Measurements from ENCODE around the gene CD300LB. TPM values are rescaled to one million over a fixed set of nuclear protein-coding genes. Genes with fewer than 3 reads are reported as not detected.

The CD300LB gene
- polyA plus RNA-seq, 1 donor (not counting 4 experiments of a cell fraction or from before 2014, with no cell fraction given) = not detected

DNA sequence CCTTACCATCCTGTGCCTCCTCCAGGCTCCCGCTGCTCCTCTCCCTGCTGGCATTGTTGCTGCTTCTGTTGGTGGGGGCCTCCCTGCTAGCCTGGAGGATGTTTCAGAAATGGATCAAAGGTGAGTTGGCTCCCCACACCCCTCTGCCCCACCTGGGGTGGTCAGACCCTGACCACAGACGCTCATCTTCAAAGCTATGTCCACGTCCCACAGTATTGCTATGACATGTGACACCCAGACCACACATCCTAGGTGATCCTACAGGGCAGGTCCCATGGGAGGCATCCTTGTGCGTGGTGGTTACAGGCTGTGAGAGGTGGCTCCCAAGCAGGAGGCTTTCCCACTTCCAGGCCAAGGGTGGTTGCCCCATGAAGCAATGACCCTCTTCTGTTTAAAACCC lies 53.9 kb downstream of the CD300LB start:
- H3K9ac ChIP-seq (ENCODE audit: control insufficient read depth, extremely low read depth, insufficient read depth, low read length) = no peak overlapping the region
- H3K9me3 ChIP-seq (ENCODE audit: control insufficient read depth, low read depth, low read length) = no peaks in the 10 kb centered on the region
- TF ChIP-seq EZH2 (IDR thresholded peaks at IDR 0.05; ENCODE audit: low read length) = no peak
- TF ChIP-seq, protein P1, sequence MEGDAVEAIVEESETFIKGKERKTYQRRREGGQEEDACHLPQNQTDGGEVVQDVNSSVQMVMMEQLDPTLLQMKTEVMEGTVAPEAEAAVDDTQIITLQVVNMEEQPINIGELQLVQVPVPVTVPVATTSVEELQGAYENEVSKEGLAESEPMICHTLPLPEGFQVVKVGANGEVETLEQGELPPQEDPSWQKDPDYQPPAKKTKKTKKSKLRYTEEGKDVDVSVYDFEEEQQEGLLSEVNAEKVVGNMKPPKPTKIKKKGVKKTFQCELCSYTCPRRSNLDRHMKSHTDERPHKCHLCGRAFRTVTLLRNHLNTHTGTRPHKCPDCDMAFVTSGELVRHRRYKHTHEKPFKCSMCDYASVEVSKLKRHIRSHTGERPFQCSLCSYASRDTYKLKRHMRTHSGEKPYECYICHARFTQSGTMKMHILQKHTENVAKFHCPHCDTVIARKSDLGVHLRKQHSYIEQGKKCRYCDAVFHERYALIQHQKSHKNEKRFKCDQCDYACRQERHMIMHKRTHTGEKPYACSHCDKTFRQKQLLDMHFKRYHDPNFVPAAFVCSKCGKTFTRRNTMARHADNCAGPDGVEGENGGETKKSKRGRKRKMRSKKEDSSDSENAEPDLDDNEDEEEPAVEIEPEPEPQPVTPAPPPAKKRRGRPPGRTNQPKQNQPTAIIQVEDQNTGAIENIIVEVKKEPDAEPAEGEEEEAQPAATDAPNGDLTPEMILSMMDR (optimal IDR thresholded peaks at IDR 0.05 in 1 of 3, IDR thresholded peaks at IDR 0.05 in 1 of 3, conservative IDR thresholded peaks at IDR 0.05 in 1 of 3; ENCODE audit: extremely low read depth in 1 of 3, insufficient read depth in 2 of 3, low read length in 3 of 3) = no peak
- dilution Hi-C loops (cut with MboI; ENCODE audit: extremely low pct_ligation_motif_present, low sequenced_read_pairs) = no loop called here
- H3K4me1 ChIP-seq (ENCODE audit: control insufficient read depth, extremely low read depth, insufficient read depth, low read length) = no peaks in the 10 kb centered on the region
- no peaks in the 10 kb centered on the region for H3K9me1 ChIP-seq (ENCODE audit: control insufficient read depth, extremely low read depth, insufficient read depth, low read length)
- H2AFZ ChIP-seq (ENCODE audit: control insufficient read depth, low read length) = no peak overlapping the region
- no peak overlapping the region for H3K4me3 ChIP-seq (ENCODE audit: control insufficient read depth in 2 of 3, extremely low read depth in 1 of 3, insufficient read depth in 2 of 3, low read depth in 1 of 3, low read length in 3 of 3)
- FAIRE-seq = no peak
- H3K36me3 ChIP-seq (ENCODE audit: control insufficient read depth in 2 of 2, extremely low read depth in 1 of 2, insufficient read depth in 2 of 2, low read length in 2 of 2) = no peaks in the 10 kb centered on the region
- H3K79me2 ChIP-seq (ENCODE audit: control insufficient read depth, insufficient read depth, low read length) = no peaks in the 10 kb centered on the region
- no peak for DNase-seq (ENCODE audit: low read depth, low spot score)
- H3K4me2 ChIP-seq (ENCODE audit: control insufficient read depth, extremely low read depth, insufficient read depth, low read depth, low read length) = no peak overlapping the region
- H3K27ac ChIP-seq (ENCODE audit: control insufficient read depth, insufficient read depth, low read length) = no peak overlapping the region
- no peaks in the 10 kb centered on the region for H4K20me1 ChIP-seq (ENCODE audit: control insufficient read depth, extremely low read depth, insufficient read depth, low read length)
- H3K27me3 ChIP-seq (ENCODE audit: control insufficient read depth, extremely low read depth, insufficient read depth, low read length) = peaks cover 17% of the 10 kb centered on the region

GRCh38 chr17:74475189-74475588 lies 56.1 kb downstream of the CD300LB start:
- Histone ChIP-seq H3K79me2 (ENCODE audit: control insufficient read depth, insufficient read depth, low read length) (no peaks in the 10 kb centered on the region), H3K9me3 (ENCODE audit: control insufficient read depth, low read depth, low read length) (no peaks in the 10 kb centered on the region), H3K27me3 (ENCODE audit: control insufficient read depth, extremely low read depth, insufficient read depth, low read length) (peaks cover 11% of the 10 kb centered on the region), H3K4me3 (ENCODE audit: control insufficient read depth in 2 of 3, extremely low read depth in 1 of 3, insufficient read depth in 2 of 3, low read depth in 1 of 3, low read length in 3 of 3) (no peak overlapping the region), H3K4me2 (ENCODE audit: control insufficient read depth, extremely low read depth, insufficient read depth, low read depth, low read length) (no peak overlapping the region), H3K4me1 (ENCODE audit: control insufficient read depth, extremely low read depth, insufficient read depth, low read length) (no peaks in the 10 kb centered on the region), H3K27ac (ENCODE audit: control insufficient read depth, insufficient read depth, low read length) (no peak overlapping the region), H3K36me3 (ENCODE audit: control insufficient read depth in 2 of 2, extremely low read depth in 1 of 2, insufficient read depth in 2 of 2, low read length in 2 of 2) (no peaks in the 10 kb centered on the region), H2AFZ (ENCODE audit: control insufficient read depth, low read length) (no peak overlapping the region), H3K9me1 (ENCODE audit: control insufficient read depth, extremely low read depth, insufficient read depth, low read length) (no peaks in the 10 kb centered on the region), H3K9ac (ENCODE audit: control insufficient read depth, extremely low read depth, insufficient read depth, low read length) (no peak overlapping the region), H4K20me1 (ENCODE audit: control insufficient read depth, extremely low read depth, insufficient read depth, low read length) (no peaks in the 10 kb centered on the region)
- no peak for FAIRE-seq
- dilution Hi-C loops (cut with MboI; ENCODE audit: extremely low pct_ligation_motif_present, low sequenced_read_pairs) = no loop called here
- TF ChIP-seq, protein P1 (optimal IDR thresholded peaks at IDR 0.05 in 1 of 3, IDR thresholded peaks at IDR 0.05 in 1 of 3, conservative IDR thresholded peaks at IDR 0.05 in 1 of 3; ENCODE audit: extremely low read depth in 1 of 3, insufficient read depth in 2 of 3, low read length in 3 of 3) = no peak
- TF ChIP-seq EZH2 (IDR thresholded peaks at IDR 0.05; ENCODE audit: low read length) = no peak
- DNase-seq (ENCODE audit: low read depth, low spot score) = no peak

Data from keratinocyte (primary cell).